GM18526 (cell line): ENCODE results near the gene TANK.

ENCODE experiments used
- POLR2A ChIP-seq: IDR thresholded peaks from 3 replicates; pipeline ENCODE4 v1.6.1; 2011; ENCODE audit not compliant: insufficient read length; ENCODE audit errors: extremely low read depth

TANK gene

GRCh38 chr2:161233858-161234431, 73.7 kb downstream of the TANK start:
- TF ChIP-seq POLR2A = no peak

- TF ChIP-seq POLR2A = no peak
These were observed 74.4 kb downstream of the TANK start for GRCh38 chr2:161234627-161235026.

- no peak for TF ChIP-seq POLR2A
These were observed 77.4 kb downstream of the TANK start for GRCh38 chr2:161237392-161238264.

GRCh38 chr2:161238265-161238559, 78.0 kb downstream of the TANK start:
- no peak for TF ChIP-seq POLR2A

- TF ChIP-seq POLR2A = no peak
These were observed 78.5 kb downstream of the TANK start for GRCh38 chr2:161238560-161239325.

- no peak for TF ChIP-seq POLR2A
These were observed 79.3 kb downstream of the TANK start for GRCh38 chr2:161239326-161240109.

GRCh38 chr2:161241894-161242293, 81.7 kb downstream of the TANK start:
- TF ChIP-seq POLR2A = no peak

- TF ChIP-seq POLR2A = peak; percentile 29
These were observed 83.1 kb downstream of the TANK start for GRCh38 chr2:161243312-161243711.

- no peak for TF ChIP-seq POLR2A
These were observed 83.7 kb downstream of the TANK start for GRCh38 chr2:161243905-161244304.

GRCh38 chr2:161244387-161245260, 84.4 kb downstream of the TANK start:
- peak; percentile 51 for TF ChIP-seq POLR2A

GRCh38 chr2:161245261-161245553, 85.0 kb downstream of the TANK start:
- TF ChIP-seq POLR2A = no peak

- no peak for TF ChIP-seq POLR2A
These were observed 85.4 kb downstream of the TANK start for GRCh38 chr2:161245671-161246070.

GRCh38 chr2:161246281-161246680, 86.1 kb downstream of the TANK start:
- no peak for TF ChIP-seq POLR2A

- TF ChIP-seq POLR2A = no peak
These were observed 90.7 kb downstream of the TANK start for GRCh38 chr2:161250864-161251436.
